Stimulated activated CD4-positive, alpha-beta T cell treated with anti-CD3 and anti-CD28 coated beads, TNF-alpha, amount 100 ng/mL, for 48 hours (primary cell): ENCODE measurements around the gene CCSAP.
"Not testable (repeated sequence)": the region's sequence is repeated elsewhere in the genome, so short reads cannot be mapped to it uniquely, and the experiment has no call there.

Source experiments
- DNase-seq, 3 donors: peaks; one replicate each; pipeline ENCODE4 v3.0.0-alpha.2; 2020; ENCODE audit warnings: low read depth in 3 of 3

CCSAP gene, protein sequence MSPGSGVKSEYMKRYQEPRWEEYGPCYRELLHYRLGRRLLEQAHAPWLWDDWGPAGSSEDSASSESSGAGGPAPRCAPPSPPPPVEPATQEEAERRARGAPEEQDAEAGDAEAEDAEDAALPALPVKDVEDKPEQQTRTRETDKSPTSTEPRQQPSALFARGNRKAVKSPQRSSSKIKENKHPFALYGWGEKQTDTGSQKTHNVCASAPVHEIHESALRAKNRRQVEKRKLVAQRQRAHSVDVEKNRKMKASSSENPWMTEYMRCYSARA

DNA sequence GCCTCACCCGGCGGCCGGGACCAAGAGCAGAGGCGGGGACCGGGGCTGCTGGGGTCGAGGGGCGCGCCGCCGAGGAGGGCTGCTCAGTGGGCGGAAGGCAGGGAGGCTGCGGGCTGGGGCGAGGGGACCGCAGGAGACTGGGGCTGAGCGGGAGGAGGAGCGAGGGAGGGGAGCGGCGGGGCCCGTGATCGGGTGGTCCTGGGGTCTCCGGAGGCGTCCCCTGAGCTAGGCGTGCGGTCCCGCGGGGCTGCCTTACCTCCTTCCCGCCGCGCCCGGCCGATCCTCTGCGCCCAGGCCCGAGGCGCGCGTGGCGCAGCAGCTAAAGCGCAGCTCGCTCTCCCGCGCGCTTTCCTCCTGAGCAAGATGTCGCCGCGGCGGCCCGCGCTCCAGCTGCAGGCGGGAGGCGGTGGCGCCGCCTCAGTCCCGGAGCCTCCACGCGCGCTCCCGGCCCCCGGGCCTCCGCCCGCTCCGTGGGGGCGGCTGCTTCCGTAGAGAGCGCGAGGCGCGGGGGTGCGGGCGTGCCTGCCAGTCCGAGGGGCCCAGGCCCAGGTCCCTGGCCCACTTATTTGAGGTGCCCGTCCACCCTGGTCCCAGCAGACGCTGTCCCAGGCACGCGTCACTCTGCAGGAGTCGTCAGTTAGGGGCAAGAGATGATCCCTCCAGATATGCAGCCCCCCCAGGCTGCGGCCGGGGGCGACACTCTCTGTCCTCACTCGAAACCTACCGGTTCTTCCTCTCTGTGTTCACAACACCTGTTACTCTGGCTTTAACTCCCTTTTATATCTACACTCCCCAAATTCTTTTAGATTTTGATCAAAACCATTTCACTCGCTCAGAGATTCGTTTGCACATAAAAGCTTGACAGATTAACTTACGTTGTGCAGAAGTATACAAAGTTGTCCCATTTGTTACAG lies at the start of gene CCSAP:
TSS of gene CCSAP (minus strand) at position 392 of the 914 bp plus-strand sequence. CDS start 582 bp downstream, outside the sequence.
- DNase-seq, result peak in 1 of 3 donors; percentile 29

DNA sequence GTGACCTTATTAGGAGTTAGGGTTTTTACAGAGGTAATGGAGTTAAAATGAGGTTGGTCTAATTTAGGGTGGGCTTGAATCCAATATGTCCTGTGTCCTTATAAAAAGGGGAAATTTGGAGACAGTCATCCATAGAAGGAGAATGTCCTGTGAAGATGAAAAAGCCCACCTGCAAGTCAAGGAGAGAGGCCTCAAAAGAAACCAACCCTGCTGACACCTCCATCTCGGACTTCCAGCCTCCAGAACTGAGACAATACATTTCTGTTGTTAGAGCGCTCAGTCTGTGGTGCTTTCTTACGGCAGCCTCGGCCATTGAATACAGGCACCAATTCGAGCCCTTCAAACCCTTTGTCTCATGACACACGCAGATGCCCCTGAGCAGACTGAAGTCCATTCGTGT lies 47.3 kb upstream of the CCSAP start:
- no peak for DNase-seq

DNA sequence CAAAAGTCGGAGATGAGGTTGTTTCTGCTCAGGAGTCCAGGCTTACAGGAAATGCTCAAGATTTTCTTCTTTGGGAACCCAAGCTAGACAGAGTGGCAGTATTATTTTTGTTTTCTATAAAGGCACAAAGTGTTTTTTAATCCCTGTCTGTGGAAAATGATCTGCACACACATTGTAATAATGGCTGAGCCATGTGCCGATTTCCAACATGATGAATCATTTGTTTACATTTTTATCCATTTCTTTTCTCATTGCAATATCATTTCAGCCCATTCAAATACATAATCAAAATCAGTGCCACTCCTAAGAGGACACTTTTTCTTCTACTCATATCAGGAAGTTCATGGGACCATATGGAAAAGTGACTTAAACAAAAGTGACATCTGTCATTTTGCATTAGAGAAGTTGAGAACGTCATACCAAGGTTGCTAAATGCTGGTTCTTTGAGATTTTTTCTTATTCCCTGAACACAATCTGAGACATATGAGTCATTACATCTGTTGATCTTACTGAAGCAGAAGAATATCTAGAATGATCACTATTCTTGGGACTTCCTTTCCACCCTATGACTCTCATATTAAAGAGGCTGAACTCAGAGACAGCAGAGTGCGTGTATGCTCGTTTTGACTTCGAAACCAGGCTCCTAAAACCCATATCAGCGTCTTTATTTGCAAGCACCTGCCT lies 46.2 kb upstream of the CCSAP start:
- no peak for DNase-seq

DNA sequence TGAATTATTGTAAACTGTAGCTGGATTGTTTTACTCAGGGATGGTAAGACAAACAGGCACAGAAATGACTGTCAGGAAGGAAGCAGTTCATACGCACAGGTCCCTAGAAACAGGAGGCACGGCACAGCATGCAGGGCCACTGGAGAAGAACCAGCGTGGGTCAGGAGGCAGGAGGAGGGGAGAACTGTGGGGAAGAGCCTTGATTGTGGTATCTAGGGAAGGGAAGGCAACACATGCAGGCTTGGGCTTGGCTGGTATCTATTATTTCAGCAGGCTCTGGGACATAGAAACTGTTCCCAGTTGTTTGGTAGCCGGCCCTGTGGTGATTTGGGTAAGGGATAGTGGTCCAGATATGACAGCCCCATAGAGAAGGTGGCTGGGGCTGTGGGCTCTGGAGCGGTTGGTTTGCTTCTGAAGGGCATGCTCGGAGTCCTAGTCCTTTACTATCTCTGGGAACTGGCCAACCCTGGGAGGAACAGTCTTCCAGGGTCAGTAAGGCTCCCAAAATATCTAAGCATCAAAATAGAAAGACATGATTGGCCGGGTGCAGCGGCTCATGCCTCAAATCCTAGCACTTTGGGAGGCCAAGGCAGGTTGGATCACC lies 43.1 kb upstream of the CCSAP start:
- no peak for DNase-seq

DNA sequence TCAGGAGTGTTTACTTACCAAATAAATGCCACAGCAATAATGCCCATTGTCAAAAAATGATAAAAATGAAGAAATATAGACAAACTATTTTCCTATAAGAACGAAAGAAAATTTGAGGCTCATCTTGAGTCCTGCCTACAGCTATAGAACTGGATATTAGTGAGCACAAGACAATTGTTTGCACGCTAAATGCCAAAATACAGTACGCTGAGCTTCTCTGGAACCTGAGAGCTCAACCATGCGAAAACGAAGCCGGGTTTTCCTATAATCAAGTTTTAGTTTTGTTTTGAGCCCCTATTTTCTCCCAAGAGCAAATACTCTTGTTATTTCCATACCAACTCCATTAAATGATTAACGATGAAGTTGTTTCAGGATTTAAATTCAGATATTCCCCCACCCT lies 42.0 kb upstream of the CCSAP start:
- DNase-seq, result no peak

DNA sequence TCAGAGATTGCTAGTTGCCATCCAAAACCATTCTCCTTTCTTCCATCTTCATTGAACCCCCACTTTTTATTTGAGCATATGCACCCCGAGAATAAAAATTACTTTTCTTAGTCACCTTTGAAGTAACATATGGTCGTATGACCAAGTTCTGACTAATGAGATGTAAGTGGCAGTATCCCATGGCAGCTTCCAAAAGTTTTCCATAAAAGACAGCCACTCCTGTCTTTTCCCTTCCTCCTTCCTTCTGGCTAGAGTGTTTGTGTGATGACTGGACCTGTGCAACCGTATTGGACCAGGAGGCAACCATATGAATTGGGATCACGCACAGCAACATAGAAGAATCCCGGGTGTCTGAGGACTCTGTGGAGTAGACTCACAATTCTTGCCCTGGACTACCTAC lies 41.1 kb upstream of the CCSAP start:
- no peak for DNase-seq

DNA sequence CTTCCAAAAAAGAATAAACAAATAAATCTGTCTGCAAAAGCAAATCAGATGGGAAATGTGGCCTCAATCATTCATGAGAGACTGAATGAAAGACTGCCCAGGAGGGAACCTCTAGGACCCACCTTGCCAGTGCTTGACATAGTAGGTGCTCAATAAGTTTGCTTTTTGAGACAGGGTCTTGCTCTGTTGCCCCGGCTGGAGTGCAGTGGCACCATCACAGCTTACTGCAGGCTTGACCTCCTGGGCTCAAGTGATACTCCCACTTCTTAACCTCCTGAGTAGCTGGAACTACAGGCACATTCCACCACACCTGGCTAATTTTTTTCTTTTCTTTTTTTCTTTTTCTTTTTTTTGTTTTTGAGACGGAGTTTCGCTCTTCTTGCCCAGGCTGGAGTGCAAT lies 40.3 kb upstream of the CCSAP start:
- DNase-seq, result no peak

DNA sequence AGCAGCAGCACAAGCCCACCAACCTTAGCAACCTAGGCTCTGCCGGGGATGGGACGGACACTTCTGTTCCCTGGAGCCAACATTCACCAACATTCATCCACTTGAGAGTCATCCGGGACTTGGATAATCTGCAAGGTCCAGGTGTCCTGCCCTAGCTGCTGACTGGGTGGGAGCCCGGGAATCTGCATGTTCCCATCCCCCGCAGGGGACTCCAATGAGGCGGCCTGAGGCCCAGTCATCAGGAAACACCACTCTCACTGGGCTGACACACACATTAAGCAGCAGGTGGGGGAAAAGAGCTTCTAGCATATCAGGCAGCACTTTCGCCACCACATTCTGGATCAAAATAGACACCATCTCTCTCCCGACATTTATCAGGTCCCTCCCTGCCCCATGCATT lies 38.4 kb upstream of the CCSAP start:
- no peak for DNase-seq

DNA sequence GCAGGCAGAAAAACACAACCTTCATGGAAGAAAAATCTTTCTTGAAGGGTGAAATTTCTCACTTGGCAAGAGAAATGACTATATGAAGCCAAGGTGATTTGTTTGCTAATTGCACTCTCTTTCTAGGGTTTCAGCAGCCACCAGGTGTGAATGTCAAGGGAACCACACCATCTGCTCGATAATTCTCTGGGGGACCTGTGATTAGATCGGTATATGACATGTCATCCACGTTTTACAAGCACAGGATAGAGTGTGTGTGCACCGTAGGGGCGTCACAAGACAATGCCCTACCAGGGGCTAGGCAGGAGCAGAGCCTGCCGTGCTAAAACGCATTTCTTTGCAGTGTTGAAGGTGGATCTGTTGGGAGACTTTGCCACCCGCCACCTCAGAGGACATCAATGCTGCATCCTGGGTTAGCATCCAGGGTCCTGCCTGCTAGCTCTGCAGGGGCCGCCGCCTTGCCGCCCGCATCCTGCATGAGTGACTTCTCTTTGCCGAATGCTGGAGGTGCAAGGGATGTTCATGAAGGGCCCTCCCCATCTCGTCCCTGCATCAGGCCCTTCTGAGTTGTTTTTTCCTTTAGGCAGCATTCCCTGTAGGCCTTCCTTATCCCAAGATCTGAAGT lies 37.8 kb upstream of the CCSAP start:
- no peak for DNase-seq

DNA sequence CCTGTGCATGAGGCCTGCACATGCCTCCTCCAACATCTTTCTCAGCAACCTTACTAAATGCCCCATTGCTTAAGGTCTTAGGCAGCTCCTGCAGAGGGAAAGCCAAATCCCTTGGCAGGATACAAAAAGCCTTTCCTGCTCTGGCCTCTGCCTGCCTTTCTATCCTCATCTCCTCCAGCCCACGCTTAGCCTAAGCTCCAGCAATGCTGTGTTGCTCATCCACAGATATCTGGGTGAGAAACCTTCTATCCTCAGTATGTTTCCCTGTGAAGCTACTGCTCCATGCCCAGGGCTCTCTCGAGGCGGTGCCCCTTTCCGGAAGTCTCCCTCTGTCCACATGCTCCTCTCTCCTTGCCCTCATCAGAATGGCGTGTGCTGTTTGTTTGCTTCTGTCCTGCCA lies 37.0 kb upstream of the CCSAP start:
- no peak for DNase-seq

DNA sequence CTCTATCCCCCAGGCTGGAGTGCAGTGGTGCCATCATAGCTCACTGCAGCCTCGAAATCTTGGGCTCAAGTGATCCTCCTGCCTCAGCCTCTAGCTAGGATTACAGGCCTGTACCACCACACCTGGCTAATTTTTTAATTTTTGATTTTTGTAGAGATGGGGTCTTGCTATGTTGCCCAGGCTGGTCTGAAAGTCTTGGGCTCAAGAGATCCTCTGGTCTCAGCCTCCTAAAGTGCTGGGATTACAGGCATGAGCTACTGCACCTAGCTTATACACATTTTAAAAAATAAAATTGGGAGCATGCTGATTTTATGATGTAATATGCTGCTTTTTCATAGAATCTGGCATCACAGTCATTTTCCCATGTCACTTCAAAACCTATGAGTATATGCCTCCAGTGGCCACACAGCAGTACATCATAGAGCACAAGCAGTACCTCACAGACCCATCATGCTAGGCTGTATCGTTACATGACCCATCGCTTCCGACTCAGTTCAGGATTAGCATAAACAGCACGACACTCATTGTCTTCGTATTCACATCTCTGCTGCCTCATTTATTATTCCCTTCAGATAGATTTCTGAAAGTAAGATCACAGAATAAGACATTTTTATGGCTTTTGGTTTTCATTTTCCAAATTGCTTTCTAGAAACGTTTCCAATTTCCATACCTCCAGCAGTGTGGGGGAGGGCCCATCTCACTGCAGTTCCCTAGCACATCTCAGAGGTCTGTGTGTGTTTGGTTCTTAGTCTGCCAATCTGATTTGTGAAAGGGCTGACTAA lies 35.9 kb upstream of the CCSAP start:
- no peak for DNase-seq

DNA sequence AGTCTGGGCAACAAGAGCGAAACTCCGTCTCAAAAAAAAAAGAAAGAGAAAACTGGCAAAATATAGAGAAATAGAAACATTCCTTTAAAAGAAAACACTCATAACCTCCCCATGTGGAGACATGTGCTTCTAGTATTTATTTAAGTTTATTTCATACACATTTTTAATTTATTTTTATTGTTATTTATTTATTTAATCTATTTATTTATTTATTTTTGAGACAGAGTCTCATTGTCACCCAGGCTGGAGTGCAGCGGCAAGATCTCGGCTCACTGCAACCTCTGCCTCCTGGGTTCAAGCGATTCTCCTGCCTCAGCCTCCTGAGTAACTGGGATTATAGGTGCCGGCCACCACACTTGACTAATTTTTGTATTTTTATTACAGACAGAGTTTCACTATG lies 35.2 kb upstream of the CCSAP start:
- not testable (repeated sequence) for DNase-seq

DNA sequence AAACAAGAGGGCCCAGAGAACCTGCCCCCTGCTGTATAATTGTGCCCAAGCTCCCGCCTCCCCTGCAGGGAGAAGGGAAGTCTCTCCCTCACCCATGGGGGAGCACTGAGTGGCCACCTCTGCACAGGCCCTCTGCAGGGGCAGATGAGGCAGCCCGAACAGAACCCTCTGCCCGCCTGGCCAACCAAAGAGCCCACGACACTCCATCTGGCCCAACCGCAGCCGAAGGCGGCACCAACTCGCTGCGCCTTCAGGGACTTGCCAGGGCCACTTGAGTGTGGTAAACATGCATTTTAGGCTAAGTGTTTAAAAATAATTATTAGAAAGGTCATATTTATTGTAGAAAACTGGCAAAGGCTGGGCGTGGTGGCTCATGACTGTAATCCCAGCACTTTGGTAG lies 34.6 kb upstream of the CCSAP start:
- DNase-seq, result no peak

DNA sequence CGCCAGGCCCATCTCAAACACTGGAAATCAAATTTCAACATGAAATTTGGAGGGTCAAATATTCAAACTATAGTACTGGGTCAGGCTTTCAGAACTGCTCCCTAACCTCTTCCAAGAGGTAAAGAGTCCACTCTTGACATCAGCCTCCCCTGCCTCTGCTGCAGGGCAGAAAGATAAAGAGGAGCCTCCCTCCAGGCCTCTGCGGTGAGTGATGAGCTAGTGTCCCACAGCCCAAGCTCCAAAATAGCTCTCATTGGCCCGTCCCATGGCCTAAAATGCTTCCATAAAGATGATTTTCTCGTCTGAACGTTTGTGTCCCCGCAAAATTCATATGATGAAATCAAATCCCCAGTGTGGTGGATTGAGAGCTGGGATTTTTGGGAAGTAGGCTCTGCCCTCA lies 33.7 kb upstream of the CCSAP start:
- DNase-seq, result no peak

DNA sequence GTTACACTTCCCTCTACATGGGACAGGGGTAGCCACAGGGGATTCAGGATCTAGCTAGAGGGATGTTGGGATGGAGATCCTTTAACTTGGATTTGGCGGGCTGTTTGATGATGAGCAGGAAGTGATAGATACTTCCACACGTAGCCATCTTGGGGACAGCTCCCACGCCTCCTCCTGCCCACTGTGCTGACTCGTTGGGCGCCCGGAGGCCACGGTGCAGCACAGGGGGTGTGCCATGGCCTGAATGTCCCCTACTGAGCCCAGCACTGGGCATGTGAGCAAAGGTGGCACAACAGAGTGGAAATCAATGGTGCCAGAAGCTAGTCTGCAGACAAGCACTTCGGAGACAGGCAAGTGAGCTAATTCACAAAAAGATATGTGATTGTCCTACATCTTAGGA lies 31.6 kb upstream of the CCSAP start:
- no peak for DNase-seq

DNA sequence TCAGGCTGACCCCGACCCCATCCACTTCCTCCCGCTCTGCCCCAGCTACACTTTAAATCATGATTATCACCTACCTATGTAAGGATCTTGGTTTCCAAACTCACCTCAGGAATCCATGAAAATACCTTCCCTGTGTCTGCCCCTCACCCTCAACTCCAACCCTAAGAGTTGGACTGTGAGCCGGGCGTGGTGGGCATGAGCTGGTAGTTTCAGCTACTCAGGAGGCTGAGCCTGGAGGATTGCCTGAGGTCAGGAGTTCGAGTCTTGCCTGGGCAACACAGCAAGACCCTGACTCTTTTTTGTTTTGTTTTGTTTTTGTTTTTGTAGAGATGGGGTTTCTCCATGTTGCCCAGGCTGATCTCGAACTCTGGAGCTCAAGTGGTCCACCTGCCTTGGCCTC lies 30.5 kb upstream of the CCSAP start:
- no peak for DNase-seq

DNA sequence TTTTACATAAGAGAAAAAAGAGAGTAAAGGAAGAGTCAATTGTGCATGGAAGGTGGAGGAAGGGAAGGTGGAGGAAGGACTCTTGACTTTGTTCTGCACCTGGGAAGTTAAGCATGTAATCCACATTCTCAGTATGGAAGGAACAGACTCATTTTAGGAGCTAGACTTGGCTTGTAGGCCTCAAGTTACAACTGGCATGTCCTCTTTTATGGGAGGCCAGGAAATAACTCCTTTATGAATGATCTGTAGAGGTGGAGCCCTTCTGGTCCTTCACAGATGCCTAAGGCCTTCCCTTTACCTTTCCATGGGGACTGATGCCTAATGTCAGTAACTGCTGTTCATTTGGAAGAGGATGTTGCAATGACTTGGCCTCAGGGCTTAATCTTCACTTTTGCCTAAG lies 29.4 kb upstream of the CCSAP start:
- DNase-seq, result no peak

DNA sequence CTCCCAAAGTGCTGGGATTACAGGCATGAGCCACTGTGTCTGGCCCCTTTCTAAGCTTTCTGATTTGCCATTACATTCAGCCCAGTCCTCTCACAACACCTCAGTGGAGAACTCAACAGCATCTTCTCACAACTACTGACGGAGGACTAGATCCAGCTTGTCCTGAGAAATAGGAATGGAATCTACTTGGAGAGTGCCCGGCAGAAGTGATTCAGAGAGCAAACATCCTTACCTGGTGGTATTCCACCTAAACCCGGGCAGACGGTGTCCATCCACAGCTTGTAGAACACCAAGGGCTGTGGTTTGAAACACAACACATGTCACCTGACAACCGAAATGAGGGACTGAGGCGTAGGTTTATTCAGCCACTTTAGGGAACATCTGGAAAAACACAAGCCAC lies 28.8 kb upstream of the CCSAP start:
- no peak for DNase-seq

DNA sequence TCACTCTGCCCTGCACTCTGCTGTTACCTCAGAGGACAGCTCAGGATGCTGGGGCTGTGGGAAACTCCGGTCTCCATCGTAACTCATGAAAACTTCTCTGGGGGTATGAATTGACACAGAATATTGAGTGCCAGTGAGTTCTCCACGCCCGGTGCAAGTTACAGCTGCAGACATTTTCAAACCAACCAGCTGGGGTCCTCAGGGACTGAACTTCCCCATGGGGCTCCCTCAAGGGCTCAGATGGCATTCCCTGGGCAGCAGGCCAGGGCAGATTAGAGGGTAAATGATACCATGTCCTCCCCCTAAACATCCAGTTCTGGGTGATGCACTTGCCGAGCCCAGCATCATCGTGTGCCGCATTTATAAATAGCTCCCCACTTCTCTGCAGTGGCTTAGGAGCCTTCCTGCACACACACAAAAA lies 27.8 kb upstream of the CCSAP start:
- DNase-seq, result no peak

DNA sequence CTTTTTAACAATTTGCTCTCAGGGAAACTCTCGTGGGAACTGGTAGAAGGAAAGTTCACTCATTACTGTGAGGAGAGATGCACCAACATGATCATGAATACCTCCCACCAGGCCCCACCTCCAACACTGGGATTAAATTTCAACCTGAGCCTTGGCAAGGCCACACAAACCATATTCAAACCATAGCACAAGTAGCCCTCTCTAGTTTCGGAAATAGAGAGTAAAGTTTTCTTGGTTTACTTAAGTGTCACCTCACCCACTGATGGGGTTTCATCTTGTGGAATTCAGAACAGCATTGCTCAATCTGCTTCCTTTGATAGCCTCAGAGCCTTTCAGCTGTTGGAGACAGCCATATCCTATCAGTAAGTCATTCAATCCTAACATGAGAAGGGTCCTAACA lies 25.5 kb upstream of the CCSAP start:
- no peak for DNase-seq

DNA sequence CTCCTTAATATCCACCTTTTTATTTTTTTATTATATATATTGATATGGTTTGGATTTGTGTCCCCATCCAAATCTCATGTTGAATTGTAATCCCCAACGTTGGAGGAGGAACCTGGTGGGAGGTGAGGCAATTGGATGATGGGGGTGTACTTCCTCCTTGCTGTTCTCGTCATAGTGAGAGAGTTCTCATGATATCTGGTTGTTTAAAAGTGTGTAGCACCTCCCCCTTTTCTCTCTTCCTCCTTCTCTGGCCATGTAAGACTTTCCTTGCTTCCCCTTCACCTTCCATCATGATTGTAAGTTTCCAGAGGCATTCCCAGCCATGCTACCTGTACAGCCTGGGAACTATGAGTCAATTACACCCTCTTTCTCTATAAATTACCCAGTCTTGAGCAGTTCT lies 22.7 kb upstream of the CCSAP start:
- no peak for DNase-seq
